GM06990 (cell line): ENCODE data around the gene NUP210L.

Experiments used
- DNase-seq: peaks from one replicate; pipeline ENCODE4 v3.0.0-alpha.2; 2011; ENCODE audit not compliant: insufficient read length; ENCODE audit errors: extremely low read depth
- H3K27me3 ChIP-seq: replicated peaks from 2 replicates; pipeline ENCODE4 v1.6.0; 2011; ENCODE audit warnings: low read length; ENCODE audit not compliant: control insufficient read depth, insufficient read depth
- H3K36me3 ChIP-seq: 2 replicates; pipeline ENCODE4 v1.5.1; 2011; ENCODE audit warnings: low read length; ENCODE audit not compliant: control insufficient read depth, insufficient read depth
- H3K4me3 ChIP-seq: replicated peaks from 2 replicates; pipeline ENCODE4 v1.5.1; 2011; ENCODE audit warnings: low read depth, mild to moderate bottlenecking, control low read depth, low read length
- TF ChIP-seq, protein P1 (sequence below): IDR thresholded peaks from 2 replicates; pipeline ENCODE4 v1.5.1; 2011; ENCODE audit warnings: low read length, control low read depth, mild to moderate bottlenecking, inconsistent platforms; ENCODE audit not compliant: insufficient read depth, poor library complexity, severe bottlenecking

Gene NUP210L

GRCh38 chr1:154176337-154176736, 21.5 kb upstream of the NUP210L start:
- Histone ChIP-seq H3K4me3 (no peak overlapping the region), H3K36me3 (peaks cover 19% of the 10 kb centered on the region), H3K27me3 (no peaks in the 10 kb centered on the region)
- no peak for DNase-seq
- TF ChIP-seq, protein P1, sequence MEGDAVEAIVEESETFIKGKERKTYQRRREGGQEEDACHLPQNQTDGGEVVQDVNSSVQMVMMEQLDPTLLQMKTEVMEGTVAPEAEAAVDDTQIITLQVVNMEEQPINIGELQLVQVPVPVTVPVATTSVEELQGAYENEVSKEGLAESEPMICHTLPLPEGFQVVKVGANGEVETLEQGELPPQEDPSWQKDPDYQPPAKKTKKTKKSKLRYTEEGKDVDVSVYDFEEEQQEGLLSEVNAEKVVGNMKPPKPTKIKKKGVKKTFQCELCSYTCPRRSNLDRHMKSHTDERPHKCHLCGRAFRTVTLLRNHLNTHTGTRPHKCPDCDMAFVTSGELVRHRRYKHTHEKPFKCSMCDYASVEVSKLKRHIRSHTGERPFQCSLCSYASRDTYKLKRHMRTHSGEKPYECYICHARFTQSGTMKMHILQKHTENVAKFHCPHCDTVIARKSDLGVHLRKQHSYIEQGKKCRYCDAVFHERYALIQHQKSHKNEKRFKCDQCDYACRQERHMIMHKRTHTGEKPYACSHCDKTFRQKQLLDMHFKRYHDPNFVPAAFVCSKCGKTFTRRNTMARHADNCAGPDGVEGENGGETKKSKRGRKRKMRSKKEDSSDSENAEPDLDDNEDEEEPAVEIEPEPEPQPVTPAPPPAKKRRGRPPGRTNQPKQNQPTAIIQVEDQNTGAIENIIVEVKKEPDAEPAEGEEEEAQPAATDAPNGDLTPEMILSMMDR: no peak

DNA sequence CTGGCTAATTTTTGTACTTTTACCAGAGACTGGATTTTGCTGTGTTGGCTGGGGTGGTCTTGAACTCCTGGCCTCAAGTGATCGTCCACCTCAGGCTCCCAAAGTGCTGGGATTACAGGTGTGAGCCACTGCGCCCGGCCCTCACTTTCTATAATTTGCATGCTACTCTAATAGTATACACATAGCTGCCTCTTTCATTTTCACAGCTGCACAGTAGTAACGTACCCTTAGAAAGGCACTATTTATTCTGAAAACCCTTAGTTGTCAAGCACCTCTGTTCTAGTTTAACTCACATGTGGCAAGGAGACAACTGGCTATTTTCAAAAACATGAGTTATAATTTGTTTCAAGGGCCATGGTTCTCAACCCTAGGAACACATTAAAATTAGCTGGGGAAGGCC, 19.8 kb upstream of the NUP210L start:
- H3K4me3 ChIP-seq: no peak overlapping the region
- no peaks in the 10 kb centered on the region for H3K27me3 ChIP-seq
- peaks cover 28% of the 10 kb centered on the region for H3K36me3 ChIP-seq
- TF ChIP-seq, protein P1: no peak
- no peak for DNase-seq

DNA sequence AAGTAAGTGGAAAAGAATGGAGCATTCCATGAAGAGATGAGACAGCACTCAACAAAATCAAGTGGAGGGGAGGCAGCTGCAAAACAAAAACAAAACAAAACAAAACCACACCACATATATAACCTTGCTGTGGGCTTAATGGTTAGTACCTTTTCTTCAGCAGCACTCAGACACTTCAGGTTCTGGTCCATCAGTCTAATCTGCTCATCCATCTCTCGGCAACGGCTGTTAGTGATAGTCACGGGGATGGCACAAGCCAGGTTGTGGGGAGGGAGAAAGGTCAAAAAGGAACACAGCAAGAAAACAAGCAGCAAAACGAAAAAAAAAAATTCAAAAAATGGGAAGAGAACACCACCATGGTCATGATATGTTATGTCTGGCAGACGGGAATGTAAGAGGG, 17.0 kb upstream of the NUP210L start:
- peaks cover 33% of the 10 kb centered on the region for H3K36me3 ChIP-seq
- H3K4me3 ChIP-seq: no peak overlapping the region
- no peaks in the 10 kb centered on the region for H3K27me3 ChIP-seq
- no peak for DNase-seq
- TF ChIP-seq, protein P1: no peak

DNA sequence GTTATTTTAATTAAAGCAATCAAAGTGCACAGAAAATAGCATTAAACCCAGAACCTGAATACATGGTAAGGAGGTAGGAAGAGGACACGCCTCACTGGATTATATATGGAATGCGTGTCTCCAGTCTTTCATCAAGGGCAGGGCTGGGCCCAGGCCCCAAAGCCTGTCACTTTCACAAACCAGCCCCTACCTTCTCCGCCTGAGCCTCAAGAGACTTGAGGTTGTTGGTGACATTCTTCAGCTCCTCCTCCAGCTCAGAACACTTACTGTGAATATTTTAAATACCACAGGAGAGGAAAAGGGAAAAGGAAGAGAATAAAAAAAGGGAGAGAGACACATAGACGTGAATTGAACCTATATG, 16.3 kb upstream of the NUP210L start:
- DNase-seq: no peak
- TF ChIP-seq, protein P1: no peak
- Histone ChIP-seq H3K4me3 (no peak overlapping the region), H3K27me3 (no peaks in the 10 kb centered on the region), H3K36me3 (peaks cover 34% of the 10 kb centered on the region)

GRCh38 chr1:154170547-154171222, 15.8 kb upstream of the NUP210L start:
- no peak for DNase-seq

More at GRCh38 chr1:154170547-154171222, 15.8 kb upstream of the NUP210L start:
- TF ChIP-seq, protein P1: no peak
- Histone ChIP-seq H3K36me3 (peaks cover 36% of the 10 kb centered on the region), H3K4me3 (no peak overlapping the region), H3K27me3 (no peaks in the 10 kb centered on the region)
